HCT116 (cell line): ENCODE data around the gene PHACTR1.

Experiments used
- CBX3 ChIP-seq: IDR thresholded peaks from 2 replicates; pipeline ENCODE4 v1.6.1; 2012; ENCODE audit warnings: low read depth
- POLR2A ChIP-seq: IDR thresholded peaks from 2 replicates; pipeline ENCODE4 v1.7.0; 2011; ENCODE audit warnings: borderline replicate concordance; ENCODE audit not compliant: insufficient read depth, insufficient read length; ENCODE audit errors: extremely low read depth
- POLR2AphosphoS5 ChIP-seq: IDR thresholded peaks from 2 replicates; pipeline ENCODE4 v1.6.1; 2011; ENCODE audit warnings: mild to moderate bottlenecking, low read depth, low read length, moderate library complexity
- SIN3A ChIP-seq: IDR thresholded peaks from 2 replicates; pipeline ENCODE4 v1.6.1; 2012; ENCODE audit warnings: low read depth
- SRF ChIP-seq: IDR thresholded peaks from 2 replicates; pipeline ENCODE4 v1.6.1; 2012; ENCODE audit warnings: low read depth
- YY1 ChIP-seq: IDR thresholded peaks from 2 replicates; pipeline ENCODE4 v1.6.1; 2011; ENCODE audit warnings: low read length, low read depth, moderate library complexity, mild to moderate bottlenecking; ENCODE audit not compliant: insufficient replicate concordance; ENCODE audit errors: extremely low read depth
- ZNF274 ChIP-seq: fragments of 200-500 bp; sonication (Bioruptor generic); IDR thresholded peaks from 2 replicates; pipeline ENCODE4 v1.6.1; 2014; ENCODE audit warnings: mild to moderate bottlenecking, low read depth, low read length, inconsistent platforms
- TF ChIP-seq, protein P1 (sequence below), 3 experiments: fragments of 200-600 bp in 1 of 3; sonication (generic) in 1 of 3; IDR thresholded peaks in 2 of 3; conservative IDR thresholded peaks in 1 of 3; 2 replicates each; pipeline ENCODE4 v1.5.1; 2012 to 2017; ENCODE audit warnings: low read depth in 2 of 3, low read length in 2 of 3, antibody characterized with exemption in 1 of 3, borderline replicate concordance in 1 of 3, control low read depth in 1 of 3, mild to moderate bottlenecking in 1 of 3, mixed read lengths in 1 of 3, mixed run types in 1 of 3, moderate library complexity in 1 of 3; ENCODE audit not compliant: insufficient read depth in 1 of 3

DNA sequence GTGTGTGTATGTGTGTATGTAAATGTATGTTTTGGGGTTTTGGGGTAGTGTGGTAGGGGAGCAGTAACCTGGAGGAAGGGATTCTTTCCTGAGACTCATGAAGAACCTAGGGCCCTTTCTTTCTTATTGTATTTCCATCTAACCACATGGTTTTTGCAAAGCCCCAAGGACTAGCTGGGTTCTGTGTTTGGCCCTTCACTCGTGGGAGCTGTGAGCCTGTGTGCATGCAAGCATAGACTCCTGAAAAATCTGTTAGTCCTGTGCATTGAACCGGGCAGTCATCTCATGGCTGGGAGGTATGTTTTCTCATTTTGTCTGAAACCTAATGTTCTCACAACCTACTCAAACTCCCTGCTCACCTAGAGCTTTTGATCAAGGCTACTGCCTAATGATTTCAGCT is 219.1 kb downstream of the PHACTR1 start:
- TF ChIP-seq CBX3 (no peak), POLR2AphosphoS5 (no peak), ZNF274 (no peak), YY1 (no peak), SIN3A (no peak), POLR2A (no peak), SRF (no peak)
- TF ChIP-seq, protein P1, sequence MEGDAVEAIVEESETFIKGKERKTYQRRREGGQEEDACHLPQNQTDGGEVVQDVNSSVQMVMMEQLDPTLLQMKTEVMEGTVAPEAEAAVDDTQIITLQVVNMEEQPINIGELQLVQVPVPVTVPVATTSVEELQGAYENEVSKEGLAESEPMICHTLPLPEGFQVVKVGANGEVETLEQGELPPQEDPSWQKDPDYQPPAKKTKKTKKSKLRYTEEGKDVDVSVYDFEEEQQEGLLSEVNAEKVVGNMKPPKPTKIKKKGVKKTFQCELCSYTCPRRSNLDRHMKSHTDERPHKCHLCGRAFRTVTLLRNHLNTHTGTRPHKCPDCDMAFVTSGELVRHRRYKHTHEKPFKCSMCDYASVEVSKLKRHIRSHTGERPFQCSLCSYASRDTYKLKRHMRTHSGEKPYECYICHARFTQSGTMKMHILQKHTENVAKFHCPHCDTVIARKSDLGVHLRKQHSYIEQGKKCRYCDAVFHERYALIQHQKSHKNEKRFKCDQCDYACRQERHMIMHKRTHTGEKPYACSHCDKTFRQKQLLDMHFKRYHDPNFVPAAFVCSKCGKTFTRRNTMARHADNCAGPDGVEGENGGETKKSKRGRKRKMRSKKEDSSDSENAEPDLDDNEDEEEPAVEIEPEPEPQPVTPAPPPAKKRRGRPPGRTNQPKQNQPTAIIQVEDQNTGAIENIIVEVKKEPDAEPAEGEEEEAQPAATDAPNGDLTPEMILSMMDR (IDR thresholded peaks at IDR 0.05 in 2 of 3, conservative IDR thresholded peaks at IDR 0.05 in 1 of 3; ENCODE audit: borderline replicate concordance in 1 of 3, insufficient read depth in 1 of 3, low read depth in 2 of 3, low read length in 2 of 3), result no peak
